Measurements from ENCODE around the gene ANKRD62. TPM values are rescaled to one million over a fixed set of nuclear protein-coding genes. Genes with fewer than 3 reads are reported as not detected.

Gene ANKRD62
- not detected for total RNA-seq

DNA sequence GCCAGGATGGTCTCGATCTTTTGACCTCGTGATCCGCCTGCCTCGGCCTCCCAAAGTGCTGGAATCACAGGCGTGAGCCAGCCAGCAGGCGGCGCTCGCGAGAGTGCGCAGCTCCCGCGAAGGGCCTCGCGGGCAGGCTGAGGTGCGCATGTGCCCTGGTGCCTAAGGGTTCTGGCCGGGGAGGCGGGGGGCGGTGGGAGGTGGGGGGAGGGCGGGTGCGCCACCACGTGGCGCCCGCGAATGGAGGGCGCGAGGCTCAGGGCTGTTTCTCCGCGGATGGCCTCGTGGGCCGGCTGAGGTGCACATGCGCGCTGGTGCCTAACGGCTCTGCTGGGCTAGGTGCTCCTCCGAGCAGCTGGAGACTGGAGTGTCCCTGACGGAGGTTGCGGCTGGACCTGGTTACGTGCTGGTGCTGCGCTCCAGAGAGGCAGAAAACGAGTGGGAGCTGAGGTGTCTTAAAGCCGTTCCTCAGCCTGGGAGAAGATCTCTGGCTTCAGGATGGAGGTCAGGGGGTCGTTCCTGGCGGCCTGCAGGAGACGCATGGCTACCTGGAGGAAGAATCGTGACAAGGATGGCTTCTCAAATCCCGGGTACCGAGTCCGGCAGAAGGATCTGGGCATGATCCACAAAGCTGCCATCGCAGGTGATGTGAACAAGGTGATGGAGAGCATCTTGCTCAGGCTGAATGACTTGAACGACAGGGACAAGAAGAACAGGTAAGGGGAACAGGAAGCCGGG, at the start of gene ANKRD62:
TSS of gene ANKRD62 (plus strand) at position 324 of the 738 bp plus-strand sequence. CDS start at position 499, 175 bp downstream.
- no peak for DNase-seq

DNA sequence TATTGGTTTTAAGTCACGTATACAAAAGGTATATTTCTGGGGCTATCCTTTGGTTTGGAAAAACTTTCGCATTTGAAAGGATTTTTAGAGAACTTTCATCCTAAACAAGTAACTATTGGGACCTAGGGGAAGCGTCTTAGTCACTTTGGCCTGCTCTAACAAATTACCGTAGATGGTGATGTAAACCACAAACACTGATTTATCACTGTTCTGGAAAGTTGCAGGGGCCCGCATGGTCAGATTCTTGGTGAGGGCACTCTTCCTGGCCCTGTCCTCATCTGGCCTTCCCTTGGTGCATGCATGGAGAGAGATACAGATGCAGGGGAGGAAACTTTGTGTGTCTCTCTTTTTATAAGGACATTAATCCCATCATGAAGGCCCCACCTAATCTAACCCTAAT, 49.1 kb upstream of the ANKRD62 start:
- no peak for DNase-seq

DNA sequence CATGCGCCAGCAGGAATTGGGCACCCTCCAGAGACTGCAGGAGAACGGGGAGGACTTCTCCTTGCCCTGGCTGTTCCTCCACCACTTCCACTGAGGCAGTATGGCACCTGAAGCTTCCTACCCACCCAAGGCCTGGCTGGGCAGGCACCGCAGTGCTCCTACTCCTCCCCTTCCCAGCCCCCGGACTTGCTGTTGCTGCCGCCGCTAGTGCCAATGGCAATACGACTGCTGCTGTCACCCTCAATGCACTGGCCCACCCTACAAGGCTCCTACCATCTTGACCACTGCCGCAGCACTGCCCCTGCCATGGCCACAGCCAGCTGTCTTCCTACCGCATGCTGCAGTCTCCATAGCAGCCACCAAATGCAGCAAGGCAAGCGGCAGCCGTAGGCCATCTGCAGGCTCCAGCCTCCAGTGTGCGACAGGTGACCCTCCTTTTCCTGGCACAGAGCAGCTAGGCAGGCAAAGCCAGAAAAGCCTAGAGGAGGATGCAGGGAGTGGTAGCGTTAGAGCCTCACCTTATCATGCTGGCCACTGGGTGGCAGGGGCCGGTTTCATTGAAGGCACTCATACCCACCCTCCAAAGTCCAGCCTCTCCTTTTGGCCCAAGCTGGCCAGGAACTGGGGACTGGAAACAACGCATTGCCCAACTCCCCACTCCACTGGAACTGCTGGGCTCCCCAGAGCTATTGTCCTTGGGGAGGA, 47.4 kb upstream of the ANKRD62 start:
- DNase-seq, result no peak

DNA sequence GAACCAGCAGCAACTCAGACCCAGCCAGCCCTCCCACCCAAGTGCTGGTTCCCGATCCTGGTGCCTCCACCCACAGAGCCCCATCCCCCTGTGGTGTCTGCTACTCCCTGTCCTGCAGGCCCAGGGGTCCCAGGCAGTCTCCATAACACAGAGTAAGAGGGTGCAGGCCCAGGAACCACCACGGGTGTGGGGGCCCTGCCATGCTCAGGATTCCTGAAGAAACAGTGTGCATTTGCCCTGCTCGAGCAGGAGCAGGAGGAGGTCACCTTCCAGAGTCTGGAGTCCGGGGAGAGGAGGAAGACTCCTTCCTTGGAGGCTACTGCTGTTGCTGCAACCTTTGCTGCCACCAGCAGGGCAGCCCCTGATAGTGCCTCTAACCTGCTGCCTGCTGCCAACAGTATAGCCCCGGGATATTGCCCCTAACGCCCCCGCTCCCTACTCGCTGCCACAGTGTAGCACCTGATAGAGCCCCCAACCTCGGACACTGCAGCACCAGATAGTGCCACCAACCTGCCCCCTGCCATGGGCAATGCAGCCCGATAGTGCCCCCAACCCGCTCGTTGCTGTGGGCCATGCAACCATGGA, 46.8 kb upstream of the ANKRD62 start:
- no peak for DNase-seq

DNA sequence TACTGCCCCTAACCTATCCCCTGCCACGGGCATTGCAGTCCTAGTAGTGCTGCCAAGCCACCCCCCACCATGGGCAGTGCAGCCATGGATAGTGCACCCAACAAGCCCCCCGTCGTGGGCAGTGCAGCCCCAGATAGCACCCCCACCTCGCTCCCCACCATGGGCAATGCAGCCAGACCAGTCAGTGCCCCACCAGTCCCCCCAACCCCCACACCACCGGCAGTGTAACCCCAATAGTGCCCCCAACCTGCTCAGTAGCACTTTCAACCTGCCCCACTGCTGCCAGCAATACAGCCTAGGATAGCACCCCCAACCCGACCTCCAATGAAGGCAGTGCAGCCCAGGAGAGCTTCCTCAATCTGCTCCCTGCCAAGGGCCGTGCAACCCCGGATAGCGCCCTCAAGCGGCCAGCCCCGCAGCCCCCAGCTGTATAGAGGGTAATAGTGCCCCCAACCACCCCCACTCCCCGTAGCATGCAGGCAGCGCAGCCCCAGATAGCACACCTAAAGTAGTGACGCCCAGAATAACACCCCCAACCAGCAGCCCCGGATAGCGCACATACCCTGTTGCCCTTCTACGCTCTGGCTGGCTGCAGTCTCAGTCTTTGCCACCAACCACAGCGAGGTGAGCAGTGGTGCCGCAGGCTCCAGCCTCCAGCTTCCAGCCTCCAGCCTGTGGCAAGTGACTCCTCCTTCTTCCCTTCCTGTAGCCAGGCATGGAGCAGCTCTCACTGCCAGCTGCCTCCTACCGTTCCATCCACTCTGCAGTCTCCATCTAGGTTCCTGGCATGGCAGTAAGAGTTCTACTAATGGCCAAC, 45.4 kb upstream of the ANKRD62 start:
- DNase-seq, result no peak

DNA sequence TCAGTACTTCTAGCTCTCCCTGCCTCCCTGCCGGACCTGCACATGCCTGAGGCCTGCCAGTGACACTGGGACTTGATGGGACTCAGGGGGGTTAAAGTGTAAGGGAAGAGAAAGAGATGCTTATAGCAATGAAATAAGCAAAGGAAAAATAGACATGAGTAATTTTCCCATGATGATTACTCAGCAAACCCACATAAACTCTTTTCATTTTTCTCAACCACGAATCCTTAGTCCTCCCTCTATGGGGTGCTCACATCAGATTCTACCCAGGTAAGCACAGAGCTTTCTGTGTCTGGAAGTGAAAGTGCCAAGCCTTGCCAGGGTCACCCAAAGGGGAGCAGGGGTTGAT, 44.8 kb upstream of the ANKRD62 start:
- DNase-seq, result no peak

DNA sequence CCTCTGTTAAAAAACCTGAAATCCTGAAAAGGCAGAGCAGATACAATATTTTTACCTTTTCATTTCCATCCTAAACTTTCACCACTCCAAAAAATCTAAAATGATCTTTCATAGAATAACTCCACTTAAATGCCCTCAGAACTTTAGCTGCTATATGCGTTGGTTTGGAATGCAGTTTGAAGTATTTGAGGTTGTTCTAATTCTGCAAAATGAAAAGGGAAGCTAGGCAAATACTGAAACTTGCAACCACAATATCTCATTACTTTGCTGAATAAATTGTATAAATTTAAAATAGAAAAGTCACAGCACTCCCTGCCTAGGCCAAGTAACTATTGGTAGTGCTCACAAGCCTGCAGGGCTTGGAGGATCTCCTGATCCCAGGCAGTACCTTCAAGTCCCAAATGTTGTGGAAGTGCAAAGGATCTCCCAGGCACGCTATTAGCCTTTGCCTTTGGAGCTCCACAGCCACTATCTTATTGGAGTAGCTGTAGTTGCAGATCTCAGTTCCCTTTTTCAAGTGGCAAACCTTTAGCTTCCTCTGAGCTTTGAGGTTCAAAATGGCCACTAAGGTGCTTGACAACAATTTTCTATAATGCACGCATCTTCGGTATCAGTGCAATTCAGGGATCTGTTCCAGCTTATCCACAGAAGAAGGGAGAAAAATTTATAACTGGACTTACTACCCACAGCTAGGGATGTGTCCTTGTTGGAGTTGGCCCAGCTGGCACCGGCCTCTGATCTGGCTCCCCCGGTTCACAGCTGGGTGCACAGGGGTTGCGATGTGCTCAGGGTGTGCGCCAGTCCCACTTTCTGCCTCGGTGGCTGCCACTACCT, 43.4 kb upstream of the ANKRD62 start:
- DNase-seq, result no peak

DNA sequence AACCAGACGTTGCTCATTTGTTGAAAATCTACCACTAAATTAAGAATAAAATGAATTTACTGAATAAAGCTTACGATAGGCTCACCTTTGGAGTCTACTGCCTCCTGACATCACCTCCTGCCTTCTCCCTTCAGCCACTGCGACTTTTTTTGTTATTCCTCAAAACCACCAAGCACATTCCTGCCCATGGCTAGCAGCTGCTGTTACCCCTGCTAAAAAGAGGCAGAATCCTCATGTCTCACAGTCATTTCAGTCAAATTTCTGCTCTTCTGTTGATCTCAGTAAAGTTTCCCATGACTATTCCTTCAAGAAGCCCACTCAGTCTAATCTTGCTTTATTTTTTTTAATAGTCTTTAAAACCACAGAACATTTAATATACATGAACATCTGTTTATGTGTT, 40.8 kb upstream of the ANKRD62 start:
- DNase-seq, result no peak

DNA sequence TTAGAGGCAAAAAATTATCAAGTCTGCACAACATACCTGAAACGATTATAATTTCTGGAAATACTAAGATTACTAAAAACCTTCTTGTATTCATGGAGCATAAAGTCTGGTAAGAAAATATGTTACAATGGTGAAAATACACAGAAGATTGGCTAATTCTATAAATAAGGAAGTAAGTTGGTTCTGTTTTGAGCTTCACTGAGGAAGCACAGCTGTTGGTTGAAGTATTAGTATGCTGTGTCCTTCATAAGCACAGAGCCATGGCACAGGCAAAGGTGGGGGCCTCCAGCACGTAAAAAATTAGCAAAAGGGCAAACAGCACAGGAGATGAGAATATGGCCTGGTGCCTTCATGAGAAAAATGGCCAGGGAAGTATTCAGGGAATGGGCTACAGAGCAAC, 40.4 kb upstream of the ANKRD62 start:
- no peak for DNase-seq

DNA sequence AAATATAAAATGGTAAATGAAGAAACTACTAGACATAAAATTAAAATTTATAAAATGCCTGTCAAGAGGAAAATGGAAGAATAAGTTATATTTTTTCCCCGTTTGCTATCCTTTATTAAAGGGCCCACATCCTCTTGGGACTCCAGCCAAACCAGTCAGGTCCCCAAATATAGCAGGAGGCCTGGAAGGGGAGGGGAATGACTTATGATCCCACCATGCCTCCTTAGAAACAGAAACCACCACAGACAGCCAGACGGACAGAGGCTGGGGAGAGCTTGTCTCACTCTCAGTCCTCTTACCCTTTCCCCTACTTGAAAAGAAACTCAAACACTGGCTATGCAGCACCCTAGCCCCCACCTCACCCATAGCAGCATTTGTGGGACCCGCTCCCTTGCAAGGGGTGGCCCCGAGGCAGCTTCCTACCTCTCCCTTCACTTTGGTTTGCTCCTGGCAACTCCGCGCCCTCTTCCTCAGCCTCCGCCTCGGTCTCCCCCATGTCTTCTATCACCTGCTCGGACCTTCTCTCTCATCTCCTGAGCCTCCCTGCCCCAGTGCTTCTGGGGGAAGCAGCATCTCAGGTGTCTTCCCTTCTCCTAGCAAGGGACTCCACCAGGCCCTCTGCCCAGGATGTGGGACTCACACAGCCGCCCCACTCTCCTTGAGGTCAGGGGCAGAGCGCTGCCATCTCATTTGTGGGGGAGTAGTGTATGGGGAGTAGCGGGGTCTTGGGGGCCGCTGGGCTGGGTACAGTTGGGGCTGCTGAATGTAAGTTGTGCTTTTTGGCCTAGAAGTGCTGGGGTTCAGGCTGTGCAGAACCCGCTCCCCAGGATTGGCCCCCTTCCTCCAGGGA, 37.4 kb upstream of the ANKRD62 start:
- no peak for DNase-seq

DNA sequence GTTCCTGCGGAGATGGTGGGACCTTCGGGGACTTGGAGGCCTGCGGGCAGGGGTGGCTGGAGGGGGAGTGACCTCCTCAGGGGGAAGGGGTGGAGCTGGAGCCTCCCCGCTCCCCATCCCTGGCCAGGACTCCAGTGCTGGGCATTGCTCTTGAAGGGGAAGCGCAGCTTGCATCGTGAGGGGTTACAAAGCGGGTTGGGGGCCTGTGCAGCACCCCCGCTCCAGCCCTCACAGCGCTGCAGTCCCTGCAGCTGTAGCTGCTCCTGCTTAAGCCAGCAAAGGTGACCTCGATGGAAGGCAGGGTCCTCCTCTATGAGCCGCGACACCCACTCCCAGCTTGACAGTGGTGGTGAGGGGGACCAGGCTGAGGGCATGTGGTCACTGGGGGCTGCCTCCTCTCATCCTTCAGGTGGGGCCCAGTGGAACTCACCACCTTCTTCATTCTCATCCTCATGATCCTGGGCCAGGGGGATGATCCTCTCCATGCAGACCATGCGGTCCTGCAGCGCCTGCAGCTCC, 36.7 kb upstream of the ANKRD62 start:
- DNase-seq, result no peak

DNA sequence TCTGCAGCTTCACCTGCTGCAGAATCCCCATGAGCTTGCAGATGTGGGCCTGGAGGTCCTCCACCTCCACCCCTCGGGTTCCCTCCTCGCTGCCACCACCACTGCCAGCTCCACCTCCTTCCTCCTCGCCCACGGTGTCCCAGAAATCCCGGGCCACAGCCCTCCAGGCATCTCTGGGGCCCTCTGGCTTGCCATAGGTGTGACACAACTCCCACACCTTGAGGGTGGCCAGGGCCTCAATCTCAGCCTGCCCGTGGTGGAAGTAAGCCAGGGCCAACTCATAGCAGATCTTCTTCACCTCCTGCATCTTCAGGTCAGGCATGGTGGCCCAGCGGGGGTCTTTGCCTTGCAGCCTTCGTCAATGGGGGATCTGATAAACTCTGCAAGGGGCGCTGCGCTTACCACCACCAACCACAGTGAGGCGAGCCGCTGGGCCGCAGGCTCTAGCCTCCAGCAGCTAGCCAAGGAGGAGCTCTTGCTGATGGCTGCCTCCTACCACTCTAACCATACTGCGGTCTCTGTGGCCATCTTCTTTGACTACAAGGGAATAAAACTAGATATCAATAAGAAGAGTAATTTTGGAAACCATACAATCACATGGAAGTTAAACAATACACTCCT, 36.1 kb upstream of the ANKRD62 start:
- no peak for DNase-seq

DNA sequence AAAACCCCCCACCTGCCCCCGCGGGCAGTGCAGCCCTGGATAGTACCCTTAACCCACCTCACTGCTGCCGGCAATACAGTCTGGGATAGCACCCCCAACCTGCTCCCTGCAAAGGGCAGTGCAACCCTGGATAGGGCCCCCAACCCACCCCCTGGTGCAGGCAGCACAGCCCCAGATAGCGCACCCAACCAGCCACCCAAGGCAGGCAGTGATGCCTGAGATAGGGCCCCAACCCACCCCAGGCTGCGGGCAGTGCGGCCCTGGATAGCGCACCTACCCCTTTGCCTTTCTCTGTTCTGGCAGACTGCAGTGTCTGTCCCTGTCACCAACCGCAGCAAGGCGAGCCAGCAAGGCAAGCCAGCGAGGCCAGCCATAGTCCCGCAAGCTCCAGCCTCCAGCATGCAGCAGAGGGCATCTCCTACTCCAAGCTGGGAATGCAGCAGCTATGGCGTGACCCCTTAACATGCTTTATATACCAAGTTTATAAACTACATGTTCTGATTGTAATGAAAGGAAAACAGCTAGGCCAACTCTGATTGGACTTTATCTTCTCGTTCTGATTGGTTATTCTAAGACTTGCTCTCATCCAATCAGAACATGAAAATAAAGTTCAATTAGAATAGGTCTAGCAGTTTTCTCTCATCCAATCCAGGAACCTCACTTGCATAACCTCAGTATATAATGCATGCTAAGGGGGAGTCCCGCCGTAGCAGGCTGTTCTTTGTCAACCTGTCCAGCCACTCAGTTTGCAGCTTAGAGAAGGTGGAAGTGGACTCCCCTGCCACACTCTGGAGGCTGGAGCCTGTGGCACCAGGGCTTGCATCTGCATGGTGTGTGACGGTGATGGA, 34.1 kb upstream of the ANKRD62 start:
- no peak for DNase-seq

DNA sequence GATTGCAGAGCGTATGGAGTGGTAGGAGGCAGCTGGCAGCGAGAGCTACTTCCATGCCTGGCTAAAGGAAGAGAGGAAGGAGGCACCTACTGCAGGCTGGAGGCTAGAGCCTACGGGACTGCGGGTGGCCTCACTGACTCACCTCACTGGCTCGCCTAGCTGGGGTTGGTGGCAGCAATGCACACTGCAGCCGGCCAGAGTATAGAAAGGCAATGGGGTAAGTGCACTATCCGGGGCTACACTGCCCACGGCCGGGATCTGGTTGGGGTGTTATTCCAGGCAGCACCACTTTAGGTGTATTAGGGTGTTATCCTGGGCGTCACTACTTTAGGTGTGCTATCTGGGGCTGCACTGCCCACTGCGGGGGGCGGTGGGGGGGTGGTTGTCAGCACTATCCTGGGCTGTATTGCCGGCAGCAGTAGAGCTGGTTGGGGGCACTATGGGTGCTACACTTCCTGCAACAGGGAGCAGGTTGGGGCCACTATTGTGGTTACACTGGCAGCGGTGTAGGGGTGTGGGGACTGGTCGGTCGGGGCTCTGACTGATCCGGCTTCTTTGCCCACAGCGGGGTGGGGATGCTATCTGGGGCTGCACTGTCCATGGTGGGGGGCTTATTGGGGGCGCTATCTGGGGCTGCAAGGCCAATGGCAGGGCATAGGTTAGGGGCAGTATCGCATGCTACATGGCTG, 33.3 kb upstream of the ANKRD62 start:
- DNase-seq, result no peak

DNA sequence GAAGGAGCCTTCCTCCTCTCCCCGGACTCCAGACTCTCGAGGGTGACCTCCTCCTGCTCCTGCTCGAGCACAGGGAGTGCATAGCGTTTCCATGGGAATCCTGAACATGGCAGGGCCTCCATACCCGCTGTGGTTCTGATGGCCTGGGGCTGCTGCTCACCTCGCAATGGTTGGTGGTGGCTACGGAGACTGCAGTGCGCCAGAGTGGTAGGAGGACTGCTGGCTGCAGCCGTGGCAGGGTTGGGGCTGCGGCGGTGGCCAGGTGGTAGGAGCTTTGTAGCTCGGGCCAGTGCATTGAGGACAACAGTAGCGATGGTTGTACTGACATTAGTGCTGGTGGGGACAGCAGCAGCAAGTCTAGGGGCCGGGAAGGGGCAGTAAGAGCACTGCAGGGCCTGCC, 32.0 kb upstream of the ANKRD62 start:
- DNase-seq, result no peak

DNA sequence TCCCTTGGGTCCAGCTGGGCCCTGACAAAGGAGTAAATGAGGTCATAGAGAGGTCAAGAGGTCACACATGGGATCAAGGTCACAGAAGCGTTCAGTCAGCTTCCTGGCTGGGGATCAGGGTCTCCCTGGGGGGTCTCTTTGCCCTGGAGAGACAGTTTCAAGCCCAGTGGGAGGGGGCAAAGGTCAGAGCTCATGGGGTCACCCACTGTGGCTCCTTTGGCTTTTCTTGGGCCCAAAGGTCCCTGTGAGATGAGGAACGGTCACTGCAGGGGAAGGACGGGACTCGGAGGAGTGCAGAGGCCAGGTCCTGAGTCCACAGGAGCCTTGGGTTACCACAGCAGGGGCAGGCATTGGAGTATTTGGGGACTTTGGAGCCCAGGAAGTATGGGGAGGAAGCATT, 30.7 kb upstream of the ANKRD62 start:
- DNase-seq, result no peak

DNA sequence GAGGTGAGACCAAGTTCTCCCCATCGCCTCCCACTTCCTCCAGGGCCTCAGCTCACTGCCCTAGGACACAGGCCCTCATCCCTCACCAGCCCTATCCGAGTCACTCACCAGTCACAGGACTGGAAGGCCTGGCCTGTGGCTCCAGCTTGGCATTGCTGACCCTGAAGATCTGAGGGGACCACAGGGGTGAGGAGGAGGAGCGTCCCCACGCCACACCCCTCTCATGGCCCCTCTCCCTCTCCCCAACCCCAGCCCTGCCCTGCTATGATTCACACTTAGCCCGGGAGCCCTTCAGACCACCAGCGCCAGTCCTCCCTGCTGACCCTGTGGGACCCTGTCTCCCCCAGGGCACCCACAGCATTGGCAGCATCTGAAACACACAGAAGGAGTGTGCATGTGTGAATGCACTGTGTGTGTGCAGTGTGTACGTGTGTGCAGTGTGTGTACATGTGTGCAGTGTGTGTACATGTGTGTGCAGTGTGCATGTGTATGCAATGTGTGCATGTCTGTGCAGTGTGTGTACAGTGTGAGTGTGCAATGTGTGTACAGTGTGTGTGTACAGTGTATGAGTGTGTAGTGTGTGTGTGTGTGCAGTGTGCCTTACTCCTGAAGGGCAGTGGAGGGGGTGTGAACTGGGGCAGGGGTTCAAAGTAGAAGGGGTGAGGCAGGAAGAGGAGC, 29.4 kb upstream of the ANKRD62 start:
- DNase-seq, result no peak

DNA sequence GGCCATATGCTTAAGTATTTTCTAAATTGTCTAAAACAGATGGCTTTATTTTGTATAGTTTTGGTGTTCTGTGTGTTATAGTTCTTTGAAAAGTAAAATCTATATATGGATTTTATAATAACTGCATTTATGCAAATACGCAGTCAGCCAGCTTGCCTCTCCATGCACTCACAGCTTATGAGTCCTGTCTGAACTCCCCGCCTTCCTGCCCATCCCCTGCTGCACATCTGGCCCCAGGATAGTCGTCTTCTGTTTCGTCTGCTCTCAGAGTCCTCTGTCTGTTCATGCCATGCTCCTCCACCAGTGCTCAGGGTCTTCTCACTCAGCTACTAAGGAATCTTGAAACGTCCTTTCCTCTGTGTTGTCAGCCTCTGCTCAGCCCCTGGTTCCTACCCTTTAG, 28.2 kb upstream of the ANKRD62 start:
- no peak for DNase-seq

Measured in skin of body (tissue), 2 donors.